HG02970 (cell line): ENCODE results near the gene RIPOR3.
"Not testable (repeated sequence)": the region's sequence is repeated elsewhere in the genome, so short reads cannot be mapped to it uniquely, and the experiment has no call there.

ENCODE experiments used
- ATAC-seq: cut with Tn5 transposase; IDR thresholded peaks from one replicate; pipeline ENCODE4 v1.9.1; 2021; ENCODE audit warnings: mild to moderate bottlenecking, moderate library complexity, moderate number of reproducible peaks; ENCODE audit not compliant: unreplicated experiment, low FRiP score

Gene RIPOR3

DNA sequence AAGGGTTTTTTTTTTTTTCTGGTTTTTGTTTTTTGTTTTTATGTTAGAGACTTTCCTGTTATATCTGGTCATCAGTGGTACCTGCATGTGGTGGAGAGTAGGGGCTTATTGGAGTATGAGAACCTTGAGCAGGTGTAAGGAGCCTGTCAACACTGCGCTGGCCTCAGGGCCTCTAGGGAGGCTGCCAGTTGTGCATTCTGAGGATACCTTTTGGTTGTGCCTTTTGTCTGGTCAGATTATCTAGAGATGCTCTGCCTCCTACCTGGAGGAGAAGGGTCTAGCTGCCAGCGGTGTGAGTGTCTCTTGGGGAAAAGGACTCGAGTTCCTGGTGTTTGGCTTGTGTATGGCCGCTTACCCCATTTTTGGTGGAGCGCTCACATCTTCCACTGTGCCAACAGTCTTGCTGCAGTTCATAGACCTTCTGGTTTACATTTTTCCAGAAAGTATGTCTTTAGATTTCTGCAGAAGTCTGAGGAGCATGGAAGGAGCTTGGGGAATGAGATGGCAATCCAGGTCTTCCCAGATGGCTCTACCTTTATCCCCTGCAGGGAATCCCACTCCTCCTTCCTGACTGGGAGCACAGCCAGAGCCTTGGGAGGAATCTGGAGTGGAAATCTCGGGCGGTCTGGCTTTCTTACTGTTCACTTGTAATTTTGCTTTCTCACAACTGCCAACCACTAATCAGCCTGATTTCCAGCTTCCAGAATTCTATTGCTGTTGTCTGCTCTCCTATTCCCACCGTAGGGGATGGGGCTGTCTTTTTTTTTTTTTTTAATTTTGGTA, 131.3 kb downstream of the RIPOR3 start:
- no peak for ATAC-seq

DNA sequence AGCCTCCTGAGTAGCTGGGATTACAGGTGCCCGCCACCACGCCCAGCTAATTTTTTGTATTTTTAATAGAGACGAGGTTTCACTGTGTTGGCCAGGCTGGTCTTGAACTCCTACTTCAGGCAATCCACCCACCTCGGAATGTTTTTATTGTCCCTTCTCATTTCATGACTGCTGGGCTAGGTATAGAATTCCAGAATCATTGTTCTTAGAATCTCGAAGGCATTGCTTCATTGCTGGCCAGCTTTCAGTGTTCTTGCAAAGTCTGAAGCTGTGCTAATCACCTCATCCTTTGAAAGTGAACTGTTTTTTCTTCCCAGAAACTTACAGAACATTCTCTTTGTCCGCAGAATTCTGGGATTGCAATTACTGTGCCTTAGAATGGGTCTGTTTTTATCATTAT, 132.2 kb downstream of the RIPOR3 start:
- no peak for ATAC-seq

DNA sequence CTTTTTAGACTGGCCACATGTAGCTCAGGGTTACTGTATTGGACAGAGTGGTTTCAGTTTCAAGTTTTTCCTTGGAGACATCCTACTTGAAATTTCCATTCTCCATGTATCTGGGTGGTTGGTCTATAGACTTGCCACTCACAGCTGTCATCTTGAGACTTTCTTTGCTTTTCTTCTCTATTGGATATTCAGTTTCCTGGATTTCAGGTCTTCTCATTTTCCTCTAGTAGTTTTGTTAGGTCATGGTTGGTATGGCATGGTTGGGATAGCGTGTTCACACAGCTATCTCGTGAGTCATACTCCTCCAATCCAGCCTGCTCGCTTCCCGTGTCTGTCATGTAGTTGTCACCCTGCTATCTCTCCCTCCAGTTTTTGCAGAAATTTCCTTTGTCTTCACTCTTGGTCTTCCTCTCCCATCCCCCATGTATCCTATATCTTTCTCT, 132.8 kb downstream of the RIPOR3 start:
- ATAC-seq: no peak

DNA sequence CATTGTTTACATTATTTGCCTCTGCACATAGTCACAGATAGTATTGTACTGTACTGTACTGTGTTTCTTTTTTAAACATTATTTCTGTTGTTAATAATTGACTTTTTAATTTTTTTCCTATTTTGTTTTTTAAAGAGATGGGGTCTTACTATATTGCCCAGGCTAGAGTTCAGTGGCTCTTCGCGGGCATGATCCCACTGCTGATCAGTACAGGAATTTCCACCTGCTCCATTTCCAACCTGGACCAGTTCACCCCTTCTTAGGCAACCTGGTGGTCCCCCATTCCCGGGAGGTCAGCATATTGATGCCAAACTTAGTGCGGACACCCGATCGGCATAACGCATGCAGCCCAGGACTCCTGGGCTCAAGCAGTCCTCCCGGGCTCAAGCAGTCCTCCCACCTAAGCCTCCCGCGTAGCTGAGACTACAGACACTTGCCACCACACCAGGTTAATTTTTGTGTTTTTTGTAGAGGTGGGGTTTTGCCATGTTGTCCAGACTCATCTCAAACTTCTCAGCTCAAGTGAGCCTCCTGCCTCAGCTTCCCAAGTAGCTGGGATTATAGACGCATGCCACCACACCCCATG, 133.7 kb downstream of the RIPOR3 start:
- ATAC-seq: no peak

DNA sequence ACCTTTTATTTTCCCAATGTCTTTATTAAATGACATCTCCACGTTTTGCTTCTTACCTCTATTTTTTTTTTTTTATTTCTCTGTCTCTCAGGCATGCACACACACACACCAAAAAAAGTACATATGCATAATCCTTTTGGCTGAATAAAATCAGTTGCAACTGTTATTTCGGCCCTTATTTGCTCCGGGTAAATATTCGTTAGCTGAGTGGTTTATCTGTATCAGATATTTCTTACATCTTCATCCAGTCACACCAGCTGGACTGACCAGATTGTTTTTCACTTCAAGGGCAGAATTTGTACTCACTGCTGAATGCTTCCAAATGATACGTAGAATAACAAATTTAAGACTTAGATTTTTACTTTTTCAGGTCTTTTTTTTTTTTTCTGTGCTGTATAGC, 135.7 kb downstream of the RIPOR3 start:
- ATAC-seq: no peak

DNA sequence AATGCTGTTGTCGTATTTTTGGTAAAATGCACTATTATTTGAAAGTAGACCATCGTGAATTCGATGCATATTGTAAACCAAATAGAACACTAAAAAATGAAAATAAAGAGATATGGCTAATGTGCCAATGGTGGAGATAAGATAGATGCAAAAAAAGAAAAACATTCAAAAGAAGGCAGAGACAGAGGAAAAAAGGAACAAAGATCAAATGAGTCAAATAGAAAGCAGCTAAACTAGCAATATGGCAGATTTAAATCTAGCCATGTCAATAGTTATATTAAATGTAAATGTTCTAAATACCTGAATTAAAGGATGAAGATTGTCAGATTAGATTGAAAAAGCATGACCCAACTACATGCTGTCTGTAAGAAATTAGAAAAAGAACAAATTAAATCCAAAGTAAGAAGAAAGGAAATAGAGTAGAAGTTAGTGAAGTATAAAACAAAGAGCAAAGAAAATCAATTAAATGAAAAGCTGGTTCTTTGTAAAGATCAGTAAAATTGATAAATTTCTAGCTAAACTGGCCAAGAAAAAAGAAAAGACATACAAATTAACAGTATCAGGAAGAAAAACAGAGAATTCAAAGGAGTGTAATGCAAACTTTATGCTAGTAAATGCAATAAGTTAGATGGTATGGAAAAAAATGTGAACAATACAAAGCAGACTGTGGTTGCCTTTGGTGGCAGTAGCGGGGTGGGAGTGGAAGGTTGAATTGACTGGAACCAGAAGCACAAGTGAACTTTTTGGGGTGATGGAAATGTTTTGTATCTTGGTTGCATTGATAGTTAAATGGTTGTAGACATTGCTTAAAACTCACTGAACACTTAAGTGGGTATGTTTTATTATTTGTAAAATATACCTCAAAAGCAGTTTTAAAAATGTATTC, 136.4 kb downstream of the RIPOR3 start:
- ATAC-seq: no peak

DNA sequence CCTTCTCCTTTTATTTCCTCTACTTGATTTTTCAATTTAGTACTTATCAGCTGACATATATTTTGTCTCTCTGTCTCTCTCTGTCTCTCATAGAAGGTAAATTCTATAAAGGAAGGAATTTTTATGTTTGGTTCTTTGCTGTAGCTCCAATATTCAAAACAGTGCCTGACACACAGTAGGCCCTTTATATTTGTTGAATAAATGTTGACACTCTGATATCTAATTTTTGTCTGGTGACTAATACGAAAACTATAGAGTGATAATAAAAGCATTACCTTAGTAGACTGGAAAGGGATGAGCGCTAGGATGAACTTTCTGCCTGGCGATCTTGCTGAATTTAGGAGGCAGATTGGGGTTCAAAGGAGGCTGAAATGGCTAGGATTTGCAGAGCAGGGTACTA, 138.4 kb downstream of the RIPOR3 start:
- ATAC-seq: no peak

DNA sequence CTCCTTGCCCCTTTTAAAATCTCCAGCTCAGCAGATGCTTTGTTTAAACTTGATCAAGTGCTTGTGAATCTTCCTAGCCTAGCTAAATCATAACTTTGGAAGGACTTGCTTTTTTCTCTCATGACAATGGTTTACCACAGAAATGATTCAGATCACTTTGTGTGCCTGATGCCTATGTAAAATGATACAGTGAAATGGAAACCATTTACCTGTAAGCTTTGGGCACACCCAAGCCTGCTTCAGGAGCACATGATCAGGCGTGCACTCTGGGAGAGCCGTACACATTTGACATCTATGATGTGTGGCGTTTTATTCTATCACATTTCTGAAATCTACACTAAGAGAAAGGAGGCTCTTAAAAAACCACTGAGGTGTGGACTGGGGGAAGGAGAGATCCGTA, 140.1 kb downstream of the RIPOR3 start:
- ATAC-seq: no peak

DNA sequence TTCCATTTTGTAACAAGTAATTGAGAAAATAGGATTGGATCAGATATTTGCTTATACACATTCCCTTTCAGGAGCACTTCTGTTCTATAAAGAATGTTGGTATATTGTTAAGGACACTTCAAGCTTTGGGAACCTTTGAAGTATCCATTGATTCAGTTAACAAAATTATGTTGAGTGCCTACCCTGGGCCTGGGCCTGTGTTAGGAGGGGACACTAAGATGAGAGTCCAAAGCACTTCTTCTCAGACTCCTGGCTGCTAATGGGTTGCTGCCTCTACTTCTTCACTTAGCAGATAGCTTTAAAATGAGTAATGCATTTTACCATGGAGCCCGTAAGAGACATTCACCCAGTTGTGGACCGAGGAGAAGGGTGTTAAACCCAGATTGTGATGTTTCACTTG, 140.8 kb downstream of the RIPOR3 start:
- ATAC-seq: no peak

DNA sequence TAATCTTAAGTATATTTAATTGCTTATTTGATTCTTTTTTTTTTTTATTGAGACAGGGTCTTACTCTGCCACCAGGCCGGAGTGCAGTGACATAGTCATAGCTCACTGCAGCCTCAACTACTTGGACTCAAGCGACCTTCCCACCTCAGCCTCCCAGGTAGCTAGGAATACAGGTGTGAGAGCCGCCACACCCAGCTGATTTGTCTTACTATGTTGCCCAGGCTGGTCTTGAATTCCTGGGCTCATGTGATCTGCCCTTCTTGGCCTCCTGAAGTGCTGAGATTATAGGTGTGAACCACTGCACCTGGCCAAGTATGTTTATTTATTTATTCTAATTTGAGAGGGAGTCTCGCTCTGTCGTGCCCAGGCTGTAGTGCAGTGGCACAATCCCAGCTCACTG, 142.9 kb downstream of the RIPOR3 start:
- ATAC-seq: no peak

DNA sequence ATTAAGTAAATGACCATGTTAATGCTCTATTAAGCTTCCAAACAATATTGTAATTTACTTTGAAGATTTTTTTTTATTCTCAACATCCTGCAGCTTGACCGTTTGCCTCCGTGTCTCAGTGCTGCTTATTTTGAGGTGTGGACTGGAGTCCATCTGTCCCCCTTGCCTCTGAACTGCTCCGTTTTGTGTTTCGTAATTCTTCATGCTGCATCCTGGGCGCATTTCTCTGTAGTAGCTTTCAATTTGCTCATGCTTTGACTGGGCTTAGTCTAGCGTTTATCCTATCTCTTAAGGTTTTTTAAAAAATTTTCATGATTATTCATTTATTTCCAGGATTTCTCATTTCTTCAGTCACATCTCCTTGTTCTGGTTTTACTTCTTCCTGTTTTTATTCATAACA, 143.4 kb downstream of the RIPOR3 start:
- no peak for ATAC-seq

DNA sequence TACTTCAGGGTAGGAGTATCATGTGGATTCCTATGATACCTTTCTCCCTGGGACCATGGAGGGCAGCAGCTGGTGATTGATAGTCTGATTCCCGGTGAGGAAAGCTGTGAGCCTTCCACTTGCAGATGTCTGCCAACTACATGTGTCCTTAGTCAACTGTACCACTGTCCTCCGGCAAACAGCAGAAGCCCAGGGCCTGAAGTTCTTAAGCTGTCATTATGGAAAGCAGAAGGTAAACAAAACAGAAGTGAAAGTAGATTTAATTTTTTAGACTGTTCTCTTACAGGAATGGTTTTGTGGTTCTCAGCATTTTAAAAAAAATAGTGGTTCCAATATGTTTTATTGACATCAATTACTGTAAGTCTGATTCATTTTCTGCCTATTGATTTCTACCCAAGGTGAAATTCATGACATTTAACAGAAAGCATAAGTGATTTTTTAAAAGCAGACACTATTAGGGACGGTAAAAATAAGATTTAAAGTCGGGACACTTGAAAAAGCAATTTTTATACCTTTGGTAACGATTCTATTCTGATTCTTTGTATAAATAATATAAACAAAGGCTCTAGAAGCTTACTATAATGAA, 144.5 kb downstream of the RIPOR3 start:
- ATAC-seq: no peak

DNA sequence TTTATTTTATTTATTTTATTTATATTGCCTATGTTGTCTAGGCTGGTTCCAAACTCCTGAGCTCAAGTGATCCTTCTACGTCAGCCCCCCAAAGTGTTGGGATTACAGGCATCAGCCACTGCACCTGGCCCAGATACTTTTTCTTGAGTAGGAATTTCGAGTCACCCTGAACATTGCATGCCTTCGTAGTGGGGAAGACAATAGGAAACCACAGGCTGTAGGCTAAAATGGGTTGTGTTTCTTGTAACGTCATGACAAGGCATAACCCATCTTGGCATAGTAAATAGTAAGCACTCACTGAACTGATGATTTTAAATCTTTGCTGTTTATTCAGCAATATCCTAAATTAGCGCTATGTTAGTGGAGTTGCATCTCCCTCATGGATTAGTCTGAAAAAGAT, 146.2 kb downstream of the RIPOR3 start:
- ATAC-seq: no peak

DNA sequence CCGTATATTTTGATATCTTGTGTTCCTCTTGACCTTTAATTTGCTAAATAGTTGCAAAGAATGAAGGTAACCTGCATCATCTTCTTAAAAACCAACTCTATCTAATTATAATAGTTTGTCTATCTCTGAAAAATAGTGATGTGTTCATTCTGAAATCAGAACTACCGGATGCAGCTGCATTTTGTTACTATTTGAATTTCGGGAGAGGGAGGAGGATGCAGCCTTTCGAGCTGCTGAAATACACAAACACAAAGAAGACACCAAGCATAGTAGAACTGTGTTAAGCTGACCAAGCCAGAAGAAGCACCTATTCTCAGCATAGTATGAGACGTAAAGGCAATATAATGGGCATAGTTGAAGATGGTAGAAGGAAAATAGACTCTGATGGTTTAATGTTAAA, 148.0 kb downstream of the RIPOR3 start:
- no peak for ATAC-seq

DNA sequence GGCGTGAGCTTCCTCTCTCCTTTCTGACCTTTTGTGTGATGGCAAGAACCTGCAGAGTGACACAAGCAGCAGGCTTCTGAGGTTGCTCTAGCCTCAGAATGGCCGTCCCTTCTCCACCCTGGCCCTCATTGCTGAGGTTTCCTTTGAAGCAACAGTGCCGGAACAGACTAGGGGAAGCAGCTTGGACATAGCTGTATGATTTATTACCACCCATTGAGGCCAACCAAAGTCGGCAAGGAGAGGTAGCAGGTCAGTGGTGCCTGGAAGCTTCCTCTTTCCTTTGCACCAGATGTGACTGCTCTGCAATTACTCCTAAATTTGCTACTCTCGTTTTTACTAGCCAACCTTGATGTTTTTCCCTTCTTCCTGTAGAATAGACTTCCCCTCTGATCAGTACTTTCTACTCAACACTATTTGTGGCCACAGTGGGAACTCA, 149.7 kb downstream of the RIPOR3 start:
- no peak for ATAC-seq

DNA sequence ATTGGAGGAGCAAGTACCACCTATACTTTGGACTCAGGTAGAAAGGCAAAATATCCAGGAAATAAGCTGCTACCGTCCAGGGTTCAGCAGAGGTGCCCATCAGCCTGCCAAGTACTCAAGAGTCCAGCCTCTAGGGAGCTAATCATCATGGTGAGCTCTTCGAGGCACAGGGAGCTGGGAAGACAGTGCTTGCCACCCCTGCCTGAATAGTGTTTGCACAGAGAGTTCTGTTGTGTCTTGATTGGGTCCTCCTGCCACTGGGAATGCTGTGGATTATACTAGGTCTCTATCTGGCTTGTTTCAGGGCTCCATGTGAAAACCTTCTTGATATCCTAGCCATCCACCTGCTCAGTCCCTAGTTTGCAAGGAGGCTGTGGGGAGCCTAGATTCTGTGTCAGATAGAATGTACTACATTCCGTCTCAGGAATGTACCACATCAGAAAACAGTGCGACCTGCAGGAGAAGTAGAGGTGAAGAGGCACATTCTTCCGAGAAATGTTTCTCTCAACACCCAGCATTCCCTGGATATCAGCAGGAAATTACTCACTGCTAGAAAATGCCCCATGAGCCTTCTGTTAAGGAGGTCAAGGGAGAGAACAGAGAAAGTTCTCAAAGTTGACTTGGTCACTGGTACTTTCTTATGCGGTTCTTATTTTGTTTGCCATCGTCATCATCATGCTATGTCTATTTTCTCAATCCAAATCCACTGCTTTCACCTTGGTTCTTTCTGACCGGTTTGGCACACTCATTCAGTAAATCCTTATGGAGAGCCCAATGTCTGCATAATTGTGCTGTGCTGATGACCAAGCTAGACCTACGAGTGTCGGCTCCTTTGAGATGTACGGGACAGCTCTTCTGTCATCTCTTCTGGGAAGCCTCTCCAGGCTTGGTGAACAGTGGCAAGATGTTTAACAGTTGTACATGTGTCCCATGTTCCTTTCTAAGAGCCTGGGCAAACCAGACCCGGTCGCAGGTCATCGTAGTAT, 150.4 kb downstream of the RIPOR3 start:
- no peak for ATAC-seq

DNA sequence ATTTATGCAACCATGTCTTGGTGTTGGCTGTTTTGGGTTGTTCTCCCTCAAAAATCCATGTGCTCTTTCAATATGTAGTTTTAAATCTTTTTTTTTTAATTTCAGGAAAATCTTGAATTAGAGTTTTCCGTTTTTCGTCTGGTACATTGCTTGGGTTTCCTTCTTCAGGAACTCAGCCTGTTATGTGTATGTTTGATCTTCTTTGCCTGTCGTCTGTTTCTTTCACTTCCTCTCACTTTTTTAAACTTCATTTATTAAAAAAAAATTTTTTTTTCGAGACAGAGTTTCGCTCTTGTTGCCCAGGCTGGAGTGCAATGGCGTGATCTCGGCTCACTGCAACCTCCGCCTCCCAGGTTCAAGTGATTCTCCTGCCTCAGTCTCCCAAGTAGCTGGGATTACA, 151.5 kb downstream of the RIPOR3 start:
- ATAC-seq: not testable (repeated sequence)

DNA sequence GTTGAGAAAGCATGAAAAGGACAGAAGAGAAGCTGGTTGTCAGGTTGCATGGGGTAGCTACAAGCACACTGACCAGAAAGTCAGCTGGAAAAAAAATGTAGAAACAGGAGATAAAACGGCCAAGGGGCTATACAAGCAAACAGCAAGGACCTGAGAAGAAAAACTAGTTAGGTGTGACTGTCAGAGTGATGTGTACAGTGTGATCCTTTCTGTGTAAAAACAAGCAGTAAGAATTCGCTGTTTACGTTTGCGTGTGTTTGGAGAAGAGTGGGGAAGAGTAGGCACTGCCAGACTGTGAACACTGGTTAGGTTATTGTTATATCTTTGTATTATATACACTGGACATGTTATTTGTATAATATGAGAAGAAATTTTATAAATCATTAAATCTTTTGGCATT, 153.1 kb downstream of the RIPOR3 start:
- no peak for ATAC-seq

DNA sequence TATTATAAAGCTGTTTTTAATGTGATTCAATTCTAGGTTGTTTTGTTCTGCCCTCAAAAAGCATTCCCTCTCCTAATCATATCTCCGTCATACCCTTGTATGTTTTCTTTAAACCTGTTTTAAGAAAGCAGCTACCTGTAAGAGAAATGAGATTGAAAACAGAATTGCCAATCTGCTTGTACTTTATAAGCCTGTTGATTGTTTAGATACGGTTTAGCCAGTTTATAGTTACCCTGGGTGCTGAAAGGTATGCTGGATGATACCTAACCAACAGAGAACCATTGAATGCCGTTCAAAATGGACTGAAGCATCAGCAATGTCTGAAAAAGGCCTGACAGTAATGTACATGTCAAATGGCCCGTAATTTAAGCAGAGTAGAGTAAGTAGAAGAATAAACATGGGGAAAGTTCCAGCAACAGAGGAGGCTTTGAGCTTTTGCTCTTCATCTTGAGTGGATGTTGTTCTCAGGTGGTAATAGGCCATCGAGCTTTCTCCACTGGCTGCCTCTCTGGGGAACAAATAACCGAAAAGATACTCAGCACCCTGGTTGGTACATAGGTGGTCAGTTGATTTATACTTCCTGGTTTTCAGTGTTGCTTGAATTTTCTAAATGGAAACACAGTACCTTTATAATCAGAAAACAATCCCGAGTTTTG, 153.7 kb downstream of the RIPOR3 start:
- ATAC-seq: no peak
